Skeletal muscle satellite cell (primary cell): ENCODE results near the gene NXPE3.

Experiments used
- H3K27me3 ChIP-seq: 2 replicates; pipeline ENCODE4 v1.7.0; 2013; ENCODE audit warnings: low read length; ENCODE audit not compliant: control insufficient read depth, insufficient read depth
- H3K36me3 ChIP-seq: 2 replicates; pipeline ENCODE4 v1.7.0; 2013; ENCODE audit warnings: mild to moderate bottlenecking, control low read depth, low read length; ENCODE audit not compliant: insufficient read depth
- H3K4me1 ChIP-seq: 2 replicates; pipeline ENCODE4 v1.7.0; 2013; ENCODE audit warnings: low read length; ENCODE audit not compliant: control insufficient read depth, insufficient read depth
- H3K4me2 ChIP-seq: 2 replicates; pipeline ENCODE4 v1.7.0; 2013; ENCODE audit warnings: mild to moderate bottlenecking, low read length
- H3K4me3 ChIP-seq: 2 replicates; pipeline ENCODE4 v1.7.0; 2013; ENCODE audit warnings: low read length
- H3K9ac ChIP-seq: 2 replicates; pipeline ENCODE4 v1.7.0; 2013; ENCODE audit warnings: mild to moderate bottlenecking, low read depth, low read length, moderate library complexity
- H3K9me3 ChIP-seq: replicated peaks from 2 replicates; pipeline ENCODE4 v1.7.0; 2013; ENCODE audit warnings: mild to moderate bottlenecking, control low read depth, low read length

Gene NXPE3

DNA sequence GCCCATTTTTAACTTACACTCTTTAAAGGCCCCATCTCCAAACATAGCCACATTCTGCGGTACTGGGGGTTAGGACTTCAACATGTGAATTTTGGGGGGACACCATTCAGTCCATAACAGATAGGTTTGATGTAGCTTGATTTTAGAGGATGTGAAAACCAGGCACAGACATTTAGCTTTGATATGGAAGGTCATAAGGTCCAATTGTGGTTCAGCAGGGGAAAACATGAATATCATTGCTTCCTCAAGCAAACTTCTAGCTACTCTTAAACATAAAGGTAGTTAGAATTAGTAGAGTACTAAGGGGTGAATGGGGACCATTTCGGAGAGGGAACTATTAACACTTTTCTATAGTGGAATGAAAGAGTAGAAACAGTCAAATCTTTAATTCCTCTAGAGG lies 56.7 kb downstream of the NXPE3 start:
- Histone ChIP-seq H3K4me3 (no peak overlapping the region), H3K4me2 (no peak overlapping the region), H3K9ac (no peak overlapping the region), H3K27me3 (no peaks in the 10 kb centered on the region), H3K36me3 (no peaks in the 10 kb centered on the region), H3K9me3 (no peaks in the 10 kb centered on the region), H3K4me1 (no peaks in the 10 kb centered on the region)

DNA sequence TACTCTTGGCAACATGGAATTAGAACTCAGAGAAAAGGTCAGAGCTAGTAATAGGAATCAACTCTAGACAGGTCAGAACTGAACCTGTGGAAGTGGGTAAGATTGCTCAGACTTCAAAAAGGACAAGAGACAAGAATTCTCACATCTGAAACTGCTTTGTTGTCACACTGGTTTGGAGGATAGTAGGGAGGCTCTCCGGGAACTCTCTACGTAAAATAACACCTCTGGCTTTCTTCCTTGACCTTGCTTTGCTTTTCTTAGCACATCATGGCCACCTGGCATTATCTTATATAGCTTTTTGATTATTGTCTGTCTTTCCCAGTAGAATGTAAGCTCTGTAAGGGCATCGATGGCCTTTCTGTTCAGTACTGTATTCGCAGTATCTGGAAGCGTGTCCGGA lies 57.1 kb downstream of the NXPE3 start:
- Histone ChIP-seq H3K9ac (no peak overlapping the region), H3K27me3 (no peaks in the 10 kb centered on the region), H3K4me1 (no peaks in the 10 kb centered on the region), H3K4me3 (no peak overlapping the region), H3K9me3 (no peaks in the 10 kb centered on the region), H3K4me2 (no peak overlapping the region), H3K36me3 (no peaks in the 10 kb centered on the region)

DNA sequence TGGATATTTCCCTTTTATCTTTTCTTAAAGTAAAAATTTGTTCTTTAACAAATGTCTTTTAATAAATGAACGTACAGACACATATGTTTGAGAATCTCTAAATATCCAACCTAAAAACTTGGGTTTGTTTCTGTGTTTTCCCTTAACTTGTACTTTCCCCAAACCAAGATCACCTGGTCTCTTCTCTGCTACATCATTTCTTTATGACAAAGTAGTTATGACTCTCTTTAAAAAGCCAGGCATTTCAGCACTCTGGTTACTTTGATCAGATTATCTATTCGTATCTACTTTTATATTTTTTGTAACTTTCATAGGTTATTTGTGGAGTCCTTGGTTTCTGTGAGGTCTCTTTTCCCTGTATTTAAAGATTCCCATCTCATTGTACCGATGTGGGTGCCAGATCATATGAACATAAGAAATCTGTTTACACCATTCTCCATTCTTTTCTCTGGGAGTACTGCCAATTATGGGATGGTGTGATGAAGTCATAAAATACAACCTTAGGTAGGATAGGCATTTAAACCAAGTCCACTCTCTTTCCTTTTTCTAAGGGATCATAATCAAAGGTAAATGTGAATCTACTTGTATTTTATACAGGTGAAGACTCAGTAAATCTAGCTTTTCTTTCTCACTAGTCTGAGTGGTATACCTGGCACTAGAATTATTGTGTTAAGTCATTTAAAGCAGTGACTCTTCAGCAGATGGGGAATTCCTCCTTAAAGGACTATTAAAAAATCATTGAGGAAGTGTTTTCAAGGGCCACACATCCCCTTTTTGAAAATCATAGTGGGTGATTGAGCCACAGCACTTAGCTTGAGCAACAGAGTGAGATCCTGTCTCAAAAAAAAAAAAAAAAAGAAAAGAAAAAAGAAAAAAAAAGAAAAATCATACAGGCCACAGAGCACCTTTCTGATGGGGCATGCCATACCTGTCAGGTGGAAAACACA lies 57.9 kb downstream of the NXPE3 start:
- Histone ChIP-seq H3K4me1 (no peaks in the 10 kb centered on the region), H3K4me2 (no peak overlapping the region), H3K27me3 (no peaks in the 10 kb centered on the region), H3K36me3 (no peaks in the 10 kb centered on the region), H3K4me3 (no peak overlapping the region), H3K9me3 (no peaks in the 10 kb centered on the region), H3K9ac (no peak overlapping the region)

DNA sequence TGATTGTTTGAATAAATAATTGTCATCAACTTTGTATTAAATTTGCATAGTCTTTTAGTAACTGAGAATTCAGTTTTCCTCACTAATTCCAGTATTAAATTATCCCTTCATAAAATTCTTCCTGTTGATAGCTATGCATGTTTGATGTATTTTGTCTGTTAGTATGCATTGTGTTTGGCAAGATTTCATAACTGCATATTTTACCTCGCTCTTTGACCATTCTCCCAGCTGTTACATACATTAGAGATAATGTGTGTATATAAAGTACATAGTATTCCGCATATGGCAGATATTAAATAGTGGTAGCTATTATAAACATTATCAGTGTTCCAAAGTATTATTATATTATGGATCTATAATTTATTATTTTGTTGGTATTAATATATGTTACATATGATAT lies 59.7 kb downstream of the NXPE3 start:
- no peaks in the 10 kb centered on the region for H3K9me3 ChIP-seq
- no peak overlapping the region for H3K4me2 ChIP-seq
- H3K9ac ChIP-seq, result no peak overlapping the region
- peaks cover 7% of the 10 kb centered on the region for H3K4me1 ChIP-seq
- H3K4me3 ChIP-seq, result no peak overlapping the region
- H3K27me3 ChIP-seq, result no peaks in the 10 kb centered on the region
- no peaks in the 10 kb centered on the region for H3K36me3 ChIP-seq

DNA sequence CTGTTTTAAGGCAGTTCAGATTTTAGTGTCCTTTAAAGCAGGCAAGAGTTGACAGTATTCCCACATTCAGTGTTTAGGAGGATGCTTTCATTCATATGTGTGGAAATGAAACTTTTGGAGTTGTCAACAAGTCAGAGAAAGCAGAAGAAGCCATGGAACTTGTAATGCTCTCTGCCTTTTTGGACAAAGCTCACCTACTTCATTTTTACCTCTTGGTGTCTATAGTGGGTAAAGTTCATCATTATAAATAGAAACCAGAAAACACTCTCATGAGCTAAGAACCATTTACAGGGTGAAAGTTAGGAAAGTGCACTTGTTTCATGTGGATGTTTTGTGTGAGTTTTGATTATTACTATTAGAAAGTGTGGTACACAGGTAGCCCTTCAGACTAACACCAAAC lies 61.1 kb downstream of the NXPE3 start:
- Histone ChIP-seq H3K9me3 (no peaks in the 10 kb centered on the region), H3K4me1 (peaks cover 7% of the 10 kb centered on the region)

DNA sequence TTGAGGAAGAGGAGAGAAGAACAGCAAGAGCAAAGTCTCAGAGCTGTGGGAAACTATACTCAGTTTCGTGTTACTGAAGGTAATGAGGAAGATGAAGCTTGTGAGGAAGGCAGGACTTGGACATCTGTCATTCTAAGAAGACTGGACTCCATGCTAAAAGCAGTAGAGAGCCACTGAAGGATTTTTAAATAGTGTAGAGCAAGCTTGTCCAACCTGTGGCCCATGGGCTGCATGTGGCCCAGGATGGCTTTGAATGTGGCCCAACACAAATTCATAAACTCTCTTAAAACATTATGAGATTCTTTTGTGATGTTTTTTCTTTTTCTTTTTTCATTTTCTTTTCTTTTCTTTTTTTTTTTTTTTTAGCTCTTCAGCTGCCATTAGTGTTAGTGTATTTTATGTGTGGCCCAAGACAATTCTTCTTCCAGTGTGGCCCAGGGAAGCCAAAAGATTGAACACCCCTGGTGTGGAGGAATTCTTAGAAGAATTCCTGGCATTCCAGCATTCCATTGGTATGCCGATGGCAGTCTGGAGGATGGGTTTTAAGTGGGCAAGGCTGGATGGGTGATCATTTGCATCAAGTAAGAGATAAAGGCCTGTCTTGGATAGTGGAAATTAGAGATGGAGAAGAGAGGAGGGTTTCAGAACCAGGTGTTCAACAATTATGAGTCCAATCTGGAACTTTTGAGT lies 63.4 kb downstream of the NXPE3 start:
- Histone ChIP-seq H3K36me3 (no peaks in the 10 kb centered on the region), H3K4me1 (peaks cover 7% of the 10 kb centered on the region), H3K9ac (no peak overlapping the region), H3K4me3 (no peak overlapping the region), H3K4me2 (no peak overlapping the region), H3K27me3 (no peaks in the 10 kb centered on the region), H3K9me3 (no peaks in the 10 kb centered on the region)

More for the DNA sequence above, 61.1 kb downstream of the NXPE3 start:
- H3K36me3 ChIP-seq, result no peaks in the 10 kb centered on the region
- H3K27me3 ChIP-seq, result no peaks in the 10 kb centered on the region
- H3K4me3 ChIP-seq, result no peak overlapping the region
- no peak overlapping the region for H3K4me2 ChIP-seq
- no peak overlapping the region for H3K9ac ChIP-seq

DNA sequence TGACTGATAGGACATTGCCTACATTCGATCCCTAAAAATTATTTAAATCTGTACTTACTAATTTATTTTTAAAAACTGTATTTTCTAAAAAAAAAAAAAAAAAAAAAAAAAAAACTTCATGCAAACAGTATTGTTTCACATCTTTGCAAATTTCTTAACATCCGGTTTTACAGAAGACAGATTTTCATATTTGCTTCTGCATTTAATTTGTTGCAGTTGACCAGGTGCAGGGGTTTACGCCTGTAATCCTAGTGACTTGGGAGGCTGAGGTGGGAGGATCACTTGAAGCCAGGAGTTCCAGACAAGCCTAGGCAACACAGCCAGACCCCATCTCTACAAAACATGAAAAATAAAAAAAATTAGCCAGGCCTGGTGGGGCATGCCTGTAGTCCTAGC lies 63.9 kb downstream of the NXPE3 start:
- no peaks in the 10 kb centered on the region for H3K27me3 ChIP-seq
- H3K4me1 ChIP-seq, result peaks cover 7% of the 10 kb centered on the region
- H3K36me3 ChIP-seq, result no peaks in the 10 kb centered on the region
- H3K9ac ChIP-seq, result no peak overlapping the region
- no peaks in the 10 kb centered on the region for H3K9me3 ChIP-seq
- H3K4me3 ChIP-seq, result no peak overlapping the region
- no peak overlapping the region for H3K4me2 ChIP-seq

DNA sequence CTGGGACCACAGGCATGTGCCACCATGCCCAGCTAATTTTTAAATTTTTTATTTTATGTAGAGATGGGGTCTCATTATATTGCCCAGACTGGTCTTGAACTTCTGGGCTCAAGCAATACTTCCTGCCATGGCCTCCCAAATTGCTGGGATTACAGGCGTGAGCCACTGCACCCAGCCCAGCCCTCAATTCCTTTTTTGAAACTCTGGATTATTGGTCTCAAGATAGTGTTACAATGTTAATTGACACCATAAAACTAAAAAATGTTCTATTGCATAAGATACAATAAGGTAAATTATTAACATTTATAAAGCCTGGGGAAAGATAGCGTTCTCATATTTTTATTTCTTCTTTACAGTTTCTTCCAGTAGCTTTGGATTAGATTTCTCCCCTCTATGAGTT lies 66.4 kb downstream of the NXPE3 start:
- H3K4me3 ChIP-seq, result no peak overlapping the region
- no peak overlapping the region for H3K4me2 ChIP-seq
- no peak overlapping the region for H3K9ac ChIP-seq
- H3K4me1 ChIP-seq, result peaks cover 16% of the 10 kb centered on the region
- no peaks in the 10 kb centered on the region for H3K9me3 ChIP-seq
- H3K27me3 ChIP-seq, result no peaks in the 10 kb centered on the region
- H3K36me3 ChIP-seq, result peaks cover 9% of the 10 kb centered on the region

DNA sequence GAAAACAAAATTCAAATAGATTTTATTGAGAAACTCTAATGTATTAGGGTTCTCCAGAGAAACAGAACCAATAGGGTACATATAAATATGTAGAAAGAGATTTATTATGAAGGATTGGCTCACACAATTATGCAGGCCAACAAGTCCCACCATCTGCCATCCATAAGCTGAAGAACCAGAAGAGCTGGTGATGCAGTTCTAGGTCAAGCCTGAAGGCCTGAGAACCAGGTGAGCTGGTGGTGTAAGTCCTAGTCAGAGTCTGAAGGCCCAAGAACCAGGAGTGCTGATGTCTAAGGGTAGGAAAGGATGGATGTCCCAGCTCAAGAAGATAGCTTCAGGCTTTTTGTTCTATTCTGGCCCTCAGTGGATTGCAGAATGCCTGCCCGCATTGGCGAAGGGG lies 67.7 kb downstream of the NXPE3 start:
- H3K4me2 ChIP-seq, result no peak overlapping the region
- no peak overlapping the region for H3K4me3 ChIP-seq
- no peaks in the 10 kb centered on the region for H3K27me3 ChIP-seq
- H3K36me3 ChIP-seq, result peaks cover 21% of the 10 kb centered on the region
- no peaks in the 10 kb centered on the region for H3K9me3 ChIP-seq
- no peak overlapping the region for H3K9ac ChIP-seq
- peaks cover 16% of the 10 kb centered on the region for H3K4me1 ChIP-seq

DNA sequence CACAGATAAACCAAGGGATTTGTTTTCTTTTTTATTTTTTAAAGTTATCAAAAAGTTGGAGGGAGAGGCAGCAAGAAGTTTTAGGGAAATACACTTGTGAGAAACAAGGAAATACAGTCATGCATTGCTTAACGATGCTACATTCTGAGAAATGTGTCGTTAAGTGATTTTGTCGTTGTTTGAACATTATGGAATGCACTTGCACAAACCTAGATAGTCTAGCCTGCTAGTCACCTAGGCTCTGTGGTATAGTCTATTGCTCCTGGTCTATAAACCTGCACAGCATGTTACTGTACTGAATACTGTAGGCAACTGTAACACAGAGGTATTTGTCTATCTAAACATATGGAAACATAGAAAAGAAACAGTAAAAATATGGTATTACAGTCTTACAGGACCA lies 68.3 kb downstream of the NXPE3 start:
- Histone ChIP-seq H3K4me2 (no peak overlapping the region), H3K27me3 (no peaks in the 10 kb centered on the region), H3K36me3 (peaks cover 27% of the 10 kb centered on the region), H3K4me3 (no peak overlapping the region), H3K9me3 (no peaks in the 10 kb centered on the region), H3K9ac (no peak overlapping the region), H3K4me1 (peaks cover 19% of the 10 kb centered on the region)

DNA sequence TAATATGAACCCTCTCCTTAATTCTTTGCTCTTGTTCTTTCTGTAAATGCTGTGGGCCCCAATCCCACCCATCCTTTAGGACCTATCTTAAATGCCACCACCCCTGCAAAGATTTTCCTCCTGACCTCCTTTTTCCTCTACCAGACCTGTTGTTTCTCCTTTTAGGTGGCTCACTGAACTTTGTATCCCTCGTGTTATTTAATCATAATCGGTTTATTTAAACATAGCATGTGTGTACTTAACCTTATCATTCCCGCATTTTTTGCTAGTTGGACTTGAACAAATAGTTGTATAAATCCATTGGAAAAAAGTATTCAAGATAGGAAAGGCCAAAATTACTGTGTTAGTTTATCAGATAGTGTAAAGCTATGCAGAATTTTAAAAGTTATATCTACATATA lies 69.3 kb downstream of the NXPE3 start:
- H3K9ac ChIP-seq, result peak overlapping the region; percentile 87

More for the DNA sequence above, 69.3 kb downstream of the NXPE3 start:
- no peaks in the 10 kb centered on the region for H3K9me3 ChIP-seq
- H3K36me3 ChIP-seq, result peaks cover 37% of the 10 kb centered on the region
- no peaks in the 10 kb centered on the region for H3K27me3 ChIP-seq
- H3K4me3 ChIP-seq, result peak overlapping the region; percentile 72
- H3K4me2 ChIP-seq, result peak overlapping the region; percentile 89
- H3K4me1 ChIP-seq, result peaks cover 25% of the 10 kb centered on the region
